Mesenchymal stem cell (in vitro differentiated cells and primary cell): ENCODE results near the gene FGF22.
"Not testable (repeated sequence)": the region's sequence is repeated elsewhere in the genome, so short reads cannot be mapped to it uniquely, and the experiment has no call there.

ENCODE experiments used
- DNase-seq: peaks from one replicate; pipeline ENCODE4 v3.0.0-alpha.2; 2013
- H2AFZ ChIP-seq: one replicate; pipeline ENCODE4 v1.6.1; 2013; ENCODE audit warnings: low read depth, mild to moderate bottlenecking, control low read depth, inconsistent platforms, low read length, moderate library complexity
- H2AK5ac ChIP-seq: 2 replicates; pipeline ENCODE4 v1.6.1; 2013; ENCODE audit warnings: low read length, moderate library complexity, mild to moderate bottlenecking, inconsistent platforms; ENCODE audit not compliant: severe bottlenecking
- H2BK120ac ChIP-seq: one replicate; pipeline ENCODE4 v1.6.1; 2013; ENCODE audit warnings: low read depth, mild to moderate bottlenecking, inconsistent platforms, low read length, moderate library complexity
- H2BK12ac ChIP-seq, 2 experiments: one replicate each; pipeline ENCODE4 v1.6.1; 2013; ENCODE audit warnings: inconsistent platforms in 2 of 2, low read length in 2 of 2, mild to moderate bottlenecking in 2 of 2, moderate library complexity in 2 of 2, control low read depth in 1 of 2
- H2BK15ac ChIP-seq: one replicate; pipeline ENCODE4 v1.6.1; 2013; ENCODE audit warnings: mild to moderate bottlenecking, low read depth, inconsistent platforms; ENCODE audit not compliant: poor library complexity, severe bottlenecking
- H2BK5ac ChIP-seq: 2 replicates; pipeline ENCODE4 v1.6.1; 2013; ENCODE audit warnings: low read depth, mild to moderate bottlenecking, low read length, control low read depth, inconsistent platforms; ENCODE audit not compliant: poor library complexity, severe bottlenecking
- H3K14ac ChIP-seq, 2 experiments: one replicate each; pipeline ENCODE4 v1.6.1; 2013; ENCODE audit warnings: inconsistent platforms in 2 of 2, low read length in 2 of 2, control low read depth in 1 of 2, mild to moderate bottlenecking in 1 of 2, moderate library complexity in 1 of 2
- H3K18ac ChIP-seq, 2 experiments: one replicate each; pipeline ENCODE4 v1.6.1; 2013; ENCODE audit warnings: inconsistent platforms in 2 of 2, low read length in 2 of 2, control low read depth in 1 of 2, low read depth in 1 of 2, mild to moderate bottlenecking in 1 of 2
- H3K23ac ChIP-seq, 2 experiments: one replicate each; pipeline ENCODE4 v1.6.1; 2013; ENCODE audit warnings: inconsistent platforms in 2 of 2, low read length in 2 of 2, mild to moderate bottlenecking in 2 of 2, moderate library complexity in 2 of 2, control low read depth in 1 of 2
- H3K27ac ChIP-seq: 2 replicates; pipeline ENCODE4 v1.5.1; 2013; ENCODE audit warnings: mild to moderate bottlenecking, moderate library complexity, low read length, control low read depth, inconsistent platforms; ENCODE audit not compliant: poor library complexity, severe bottlenecking
- H3K27me3 ChIP-seq, 2 experiments: 2 replicates each; pipeline versions ENCODE4 v1.6.1 to v1.7.0; 2013; ENCODE audit warnings: low read length in 2 of 2, mild to moderate bottlenecking in 2 of 2, moderate library complexity in 2 of 2, control low read depth in 1 of 2, inconsistent platforms in 1 of 2; ENCODE audit not compliant: control insufficient read depth in 1 of 2, insufficient read depth in 1 of 2
- H3K36me3 ChIP-seq, 2 experiments: 2 replicates each; pipeline versions ENCODE4 v1.6.1 to v1.7.0; 2013; ENCODE audit warnings: low read length in 2 of 2, control low read depth in 1 of 2, inconsistent platforms in 1 of 2, low read depth in 1 of 2, mild to moderate bottlenecking in 1 of 2; ENCODE audit not compliant: insufficient read depth in 2 of 2, control insufficient read depth in 1 of 2
- H3K4ac ChIP-seq, 2 experiments: one replicate each; pipeline ENCODE4 v1.6.1; 2013; ENCODE audit warnings: inconsistent platforms in 2 of 2, low read length in 2 of 2, mild to moderate bottlenecking in 2 of 2, moderate library complexity in 2 of 2, control low read depth in 1 of 2, low read depth in 1 of 2
- H3K4me1 ChIP-seq: 2 replicates; pipeline ENCODE4 v1.6.1; 2013; ENCODE audit warnings: low read depth, low read length, control low read depth; ENCODE audit not compliant: control insufficient read depth, insufficient read depth
- H3K4me2 ChIP-seq: 2 replicates; pipeline ENCODE4 v1.6.1; 2013; ENCODE audit warnings: low read length, mild to moderate bottlenecking, inconsistent platforms; ENCODE audit not compliant: poor library complexity, severe bottlenecking
- H3K4me3 ChIP-seq, 2 experiments: 2 replicates each; pipeline versions ENCODE4 v1.5.1 to v1.7.0; 2013; ENCODE audit warnings: low read length in 2 of 2, mild to moderate bottlenecking in 2 of 2, control low read depth in 1 of 2, low read depth in 1 of 2; ENCODE audit not compliant: insufficient read depth in 1 of 2
- H3K79me1 ChIP-seq: replicated peaks from 2 replicates; pipeline ENCODE4 v1.6.1; 2013; ENCODE audit warnings: mild to moderate bottlenecking, control low read depth, low read length, inconsistent platforms; ENCODE audit not compliant: poor library complexity, severe bottlenecking
- H3K9ac ChIP-seq: 2 replicates; pipeline ENCODE4 v1.7.0; 2013; ENCODE audit warnings: mild to moderate bottlenecking, low read length, moderate library complexity
- H3K9me3 ChIP-seq: 2 replicates; pipeline ENCODE4 v1.7.0; 2013; ENCODE audit warnings: mild to moderate bottlenecking, low read length; ENCODE audit not compliant: control insufficient read depth
- H4K8ac ChIP-seq: one replicate; pipeline ENCODE4 v1.6.1; 2013; ENCODE audit warnings: inconsistent platforms, mild to moderate bottlenecking, low read length, moderate library complexity
- H4K91ac ChIP-seq: one replicate; pipeline ENCODE4 v1.6.1; 2013; ENCODE audit warnings: mild to moderate bottlenecking, low read length, inconsistent platforms
- WGBS: methylation state at CpG from one replicate; pipeline ENCODE4 v1.1.7; 2013; ENCODE audit warnings: mixed read lengths; 5-methylcytosine and 5-hydroxymethylcytosine counted together

Gene FGF22

DNA sequence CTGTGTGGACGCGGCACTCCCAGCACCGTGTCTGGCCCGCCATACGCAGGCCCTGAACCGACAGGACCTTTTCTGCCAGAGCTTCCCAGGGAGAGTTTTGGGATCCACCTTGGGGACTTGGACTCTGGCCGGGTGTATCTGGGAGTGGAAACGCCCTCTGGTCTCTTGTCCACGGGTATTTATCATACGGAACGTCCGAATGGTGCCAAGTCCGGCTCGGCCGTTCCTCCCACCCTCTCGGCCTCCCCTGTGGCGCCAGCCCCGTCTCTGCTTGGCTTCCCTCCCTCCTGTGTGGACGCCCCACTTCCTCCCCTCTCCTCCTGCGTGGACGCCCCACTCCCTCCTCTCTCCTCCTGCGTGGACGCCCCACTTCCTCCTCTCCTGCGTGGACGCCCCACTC, 37.9 kb upstream of the FGF22 start:
- H3K9ac ChIP-seq, result no peak overlapping the region
- H4K91ac ChIP-seq, result no peak overlapping the region
- no peaks in the 10 kb centered on the region for H3K4me1 ChIP-seq
- no peak overlapping the region for H2BK15ac ChIP-seq
- no peak overlapping the region for H2AFZ ChIP-seq
- peaks cover 0 to 4% of the 10 kb centered on the region in 2 experiments for H3K36me3 ChIP-seq
- H2BK12ac ChIP-seq, result no peak overlapping the region
- peaks cover 6% of the 10 kb centered on the region for H3K79me1 ChIP-seq
- no peak overlapping the region for H3K27ac ChIP-seq
- no peak overlapping the region for H4K8ac ChIP-seq
- H3K27me3 ChIP-seq, result peaks cover 0 to 9% of the 10 kb centered on the region in 2 experiments
- no peak overlapping the region for H2AK5ac ChIP-seq
- no peak overlapping the region for H3K4ac ChIP-seq
- no peak overlapping the region for H2BK120ac ChIP-seq
- H3K23ac ChIP-seq, result no peak overlapping the region
- no peak overlapping the region for H3K4me3 ChIP-seq
- H3K9me3 ChIP-seq, result no peaks in the 10 kb centered on the region
- no peak overlapping the region for H3K4me2 ChIP-seq
- DNase-seq, result no peak
- no peak overlapping the region for H2BK5ac ChIP-seq
- 92% methylated on average over 25 of the region's 25 CpGs for WGBS
- H3K14ac ChIP-seq, result no peak overlapping the region
- H3K18ac ChIP-seq, result no peak overlapping the region

DNA sequence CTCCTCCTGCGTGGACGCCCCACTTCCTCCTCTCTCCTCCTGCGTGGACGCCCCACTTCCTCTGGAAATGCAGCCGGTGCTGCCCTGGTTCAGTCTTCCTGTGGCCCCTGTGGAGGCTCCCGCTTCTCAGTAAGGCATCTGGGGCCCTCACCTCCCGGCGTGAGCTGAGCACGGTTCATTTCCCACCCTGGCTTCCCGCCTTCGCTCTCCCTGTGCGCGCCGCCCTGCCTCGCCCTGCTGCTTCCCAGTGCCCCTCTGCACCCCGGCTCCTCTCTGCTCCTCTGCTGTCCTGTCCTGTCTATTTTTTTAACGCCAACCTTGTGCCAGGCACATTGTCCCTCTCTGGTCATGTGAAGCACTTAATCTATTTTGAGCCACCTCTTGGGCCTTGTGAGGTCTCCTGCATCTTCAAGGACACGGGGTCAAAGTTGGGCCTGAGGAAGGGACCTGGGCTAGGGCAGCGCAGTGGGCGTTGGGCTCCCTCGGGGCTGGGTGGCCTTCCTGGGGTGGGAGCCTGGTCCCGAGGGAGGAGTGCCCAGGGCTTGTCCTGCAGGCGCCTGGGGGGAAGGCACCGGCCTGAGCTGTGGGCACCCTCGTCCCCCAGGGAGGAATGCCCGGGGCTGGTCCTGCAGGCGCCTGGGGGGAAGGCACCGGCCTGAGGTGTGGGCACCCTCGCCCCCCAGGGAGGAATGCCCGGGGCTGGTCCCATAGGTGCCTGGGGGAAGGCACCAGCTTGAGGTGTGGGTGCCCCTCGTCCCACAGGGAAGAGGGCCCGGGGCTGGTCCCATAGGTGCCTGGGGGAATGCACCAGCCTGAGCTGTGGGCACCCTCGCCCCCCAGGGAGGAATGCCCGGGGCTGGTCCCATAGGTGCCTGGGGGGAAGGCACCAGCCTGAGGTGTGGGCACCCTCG, 37.0 kb upstream of the FGF22 start:
- H3K18ac ChIP-seq, result no peak overlapping the region
- H2AFZ ChIP-seq, result no peak overlapping the region
- no peak overlapping the region for H3K14ac ChIP-seq
- no peak overlapping the region for H3K4ac ChIP-seq
- no peak overlapping the region for H2BK12ac ChIP-seq
- H3K27ac ChIP-seq, result no peak overlapping the region
- no peak overlapping the region for H2BK15ac ChIP-seq
- H3K4me2 ChIP-seq, result no peak overlapping the region
- H3K79me1 ChIP-seq, result peaks cover 2% of the 10 kb centered on the region
- H3K9ac ChIP-seq, result no peak overlapping the region
- H2BK120ac ChIP-seq, result no peak overlapping the region
- H3K4me3 ChIP-seq, result no peak overlapping the region
- no peaks in the 10 kb centered on the region for H3K4me1 ChIP-seq
- H3K9me3 ChIP-seq, result no peaks in the 10 kb centered on the region
- H3K36me3 ChIP-seq, result peaks cover 0 to 7% of the 10 kb centered on the region in 2 experiments
- no peak overlapping the region for H4K91ac ChIP-seq
- H4K8ac ChIP-seq, result no peak overlapping the region
- H2AK5ac ChIP-seq, result no peak overlapping the region
- H2BK5ac ChIP-seq, result no peak overlapping the region
- H3K23ac ChIP-seq, result no peak overlapping the region
- H3K27me3 ChIP-seq, result peaks cover 0 to 5% of the 10 kb centered on the region in 2 experiments
- 87% methylated on average over 33 of the region's 35 CpGs for WGBS
- no peak for DNase-seq

DNA sequence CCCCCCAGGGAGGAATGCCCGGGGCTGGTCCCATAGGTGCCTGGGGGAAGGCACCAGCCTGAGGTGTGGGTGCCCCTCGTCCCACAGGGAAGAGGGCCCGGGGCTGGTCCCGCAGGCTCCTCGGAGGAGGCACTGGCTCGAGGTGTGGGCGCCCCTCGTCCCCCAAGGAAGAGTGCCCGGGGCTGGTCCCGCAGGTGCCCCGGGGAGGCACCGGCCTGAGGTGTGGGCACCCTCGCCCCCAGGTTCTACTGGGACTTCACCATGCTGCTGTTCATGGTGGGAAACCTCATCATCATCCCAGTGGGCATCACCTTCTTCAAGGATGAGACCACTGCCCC, 36.4 kb upstream of the FGF22 start:
- H3K4me2 ChIP-seq, H3K18ac ChIP-seq, H4K91ac ChIP-seq, H2BK5ac ChIP-seq, H3K79me1 ChIP-seq, H3K9me3 ChIP-seq, H3K36me3 ChIP-seq, H2AFZ ChIP-seq, H3K23ac ChIP-seq, H2AK5ac ChIP-seq, H3K14ac ChIP-seq, H3K27ac ChIP-seq, H2BK15ac ChIP-seq, H3K4me3 ChIP-seq, H3K4ac ChIP-seq, H3K9ac ChIP-seq, H2BK120ac ChIP-seq, H3K27me3 ChIP-seq, DNase-seq, H3K4me1 ChIP-seq, H2BK12ac ChIP-seq, H4K8ac ChIP-seq: not testable (repeated sequence)
- 94% methylated on average over 13 of the region's 13 CpGs for WGBS

DNA sequence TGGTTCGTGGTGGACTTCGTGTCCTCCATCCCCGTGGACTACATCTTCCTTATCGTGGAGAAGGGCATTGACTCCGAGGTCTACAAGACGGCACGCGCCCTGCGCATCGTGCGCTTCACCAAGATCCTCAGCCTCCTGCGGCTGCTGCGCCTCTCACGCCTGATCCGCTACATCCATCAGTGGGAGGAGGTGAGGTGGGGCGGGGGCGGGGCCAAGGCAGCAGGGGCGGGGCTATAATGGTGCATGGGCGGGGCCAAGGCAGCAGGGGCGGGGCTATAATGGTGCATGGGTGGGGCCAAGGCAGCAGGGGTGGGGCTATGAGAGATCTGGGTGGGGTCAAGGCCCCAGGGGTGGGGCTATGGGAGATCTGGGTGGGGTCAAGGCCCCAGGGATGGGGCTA, 35.9 kb upstream of the FGF22 start:
- not testable (repeated sequence) for H2BK15ac ChIP-seq, H4K8ac ChIP-seq, H3K9ac ChIP-seq, H3K18ac ChIP-seq, H3K23ac ChIP-seq, H3K4me3 ChIP-seq, DNase-seq, H4K91ac ChIP-seq, H3K4me2 ChIP-seq, H3K9me3 ChIP-seq, H3K36me3 ChIP-seq, H2BK12ac ChIP-seq, H3K4me1 ChIP-seq, H3K79me1 ChIP-seq, H3K14ac ChIP-seq, H2BK5ac ChIP-seq, H3K27me3 ChIP-seq, H2AFZ ChIP-seq, H3K27ac ChIP-seq, H2AK5ac ChIP-seq, H2BK120ac ChIP-seq, H3K4ac ChIP-seq
- 91% methylated on average over 18 of the region's 20 CpGs for WGBS
